Inflammatory macrophage treated with lipopolysaccharide for 1 hour (primary cell): Measurements from ENCODE around the gene SEBOX.
A peak's percentile ranks its signal among the peaks of the same experiment; 100 is the strongest.

Source experiments
- DNase-seq, 2 donors: peaks; one replicate each; pipeline ENCODE4 v3.0.0-alpha.2; 2020 to 2022

Gene SEBOX

GRCh38 chr17:28391401-28391800, 26.4 kb upstream of the SEBOX start:
- DNase-seq, result no peak

- DNase-seq, result no peak
These were observed 26.0 kb upstream of the SEBOX start for GRCh38 chr17:28390984-28391383.

GRCh38 chr17:28390563-28390962, 25.6 kb upstream of the SEBOX start:
- no peak for DNase-seq

GRCh38 chr17:28390141-28390540, 25.1 kb upstream of the SEBOX start:
- no peak for DNase-seq

- no peak for DNase-seq
These were observed 23.1 kb upstream of the SEBOX start for GRCh38 chr17:28388106-28388505.

- no peak for DNase-seq
These were observed 21.4 kb upstream of the SEBOX start for GRCh38 chr17:28386391-28386790.

- DNase-seq, result no peak
These were observed 20.4 kb upstream of the SEBOX start for GRCh38 chr17:28385406-28385805.

- no peak for DNase-seq
These were observed 20.0 kb upstream of the SEBOX start for GRCh38 chr17:28385037-28385400.

GRCh38 chr17:28384281-28385036, 19.5 kb upstream of the SEBOX start:
- DNase-seq, result peak; percentile 25 to 41

GRCh38 chr17:28381141-28381825, 16.3 kb upstream of the SEBOX start:
- DNase-seq, result peak in 1 of 2 donors; percentile 30

- DNase-seq, result peak; percentile 44 to 77
These were observed 15.1 kb upstream of the SEBOX start for GRCh38 chr17:28379814-28380801.

- no peak for DNase-seq
These were observed 7.9 kb upstream of the SEBOX start for GRCh38 chr17:28372945-28373274.

GRCh38 chr17:28372203-28372944, 7.4 kb upstream of the SEBOX start:
- no peak for DNase-seq

GRCh38 chr17:28371245-28372202, 6.5 kb upstream of the SEBOX start, which contains the start of gene SARM1:
Gene SARM1, plus strand, starts transcription at chr17:28371694. Its CDS starts 339 bp downstream, at chr17:28372033.
- DNase-seq, result no peak

GRCh38 chr17:28370744-28371103, 5.7 kb upstream of the SEBOX start:
- no peak for DNase-seq

- DNase-seq, result peak in 1 of 2 donors; percentile 45
These were observed 5.2 kb upstream of the SEBOX start, which contains the start of gene VTN for GRCh38 chr17:28370035-28370743. Gene VTN, minus strand, starts transcription at chr17:28370307. Its CDS starts 104 bp downstream, at chr17:28370203.

- DNase-seq, result no peak
These were observed 4.7 kb upstream of the SEBOX start for GRCh38 chr17:28369684-28370034.

- DNase-seq, result no peak
These were observed 4.1 kb upstream of the SEBOX start for GRCh38 chr17:28368915-28369683.

GRCh38 chr17:28368306-28368831, 3.4 kb upstream of the SEBOX start:
- no peak for DNase-seq
